Frontal cortex (tissue), 4 donors: ENCODE results near the gene ARIH2. TPM values are rescaled to one million over a fixed set of nuclear protein-coding genes. Genes with fewer than 3 reads are reported as not detected.

Experiments
- DNase-seq, 2 donors: peaks; one replicate each; pipeline ENCODE4 v3.0.0; 2012; ENCODE audit warnings: low spot score in 2 of 2
- FAIRE-seq: peaks from 2 replicates; lab custom pipeline; 2012; peaks lifted over from hg19 to GRCh38; lab: Jason Lieb, UNC
- total RNA-seq: library from RNA; depleted of rRNA; stranded (reverse); fragments of >200 nt; gene quantifications from one replicate; pipeline ENCODE4 v1.2.3, GENCODE V29; 2014
- donor health status: control.
- donor health status: control.
- donor health status: control.

ARIH2 gene
- total RNA-seq, 1 donor from 2014 or later = 59.1 TPM

- FAIRE-seq (no peak), DNase-seq (no peak)
Measured at GRCh38 chr3:48966367-48966766, 47.7 kb downstream of the ARIH2 start.

GRCh38 chr3:48966876-48967361 is 48.3 kb downstream of the ARIH2 start:
- no peak for DNase-seq
- FAIRE-seq = no peak

- FAIRE-seq (no peak), DNase-seq (no peak)
Measured at GRCh38 chr3:48970586-48970985, 51.9 kb downstream of the ARIH2 start.

GRCh38 chr3:48974076-48974864 is 55.6 kb downstream of the ARIH2 start:
- no peak for FAIRE-seq
- DNase-seq = no peak

GRCh38 chr3:48979451-48979850 is 60.8 kb downstream of the ARIH2 start:
- no peak for FAIRE-seq
- DNase-seq = no peak

GRCh38 chr3:48980295-48980694 is 61.7 kb downstream of the ARIH2 start:
- DNase-seq (no peak), FAIRE-seq (no peak)

GRCh38 chr3:48982016-48982415 is 63.4 kb downstream of the ARIH2 start:
- no peak for DNase-seq
- no peak for FAIRE-seq

GRCh38 chr3:48982686-48983085 is 64.0 kb downstream of the ARIH2 start:
- FAIRE-seq (no peak), DNase-seq (no peak)

- no peak for DNase-seq
- no peak for FAIRE-seq
Measured at GRCh38 chr3:48983096-48983495, 64.5 kb downstream of the ARIH2 start.

- DNase-seq = no peak
- FAIRE-seq = no peak
Measured at GRCh38 chr3:48984663-48985062, 66.0 kb downstream of the ARIH2 start.

- no peak for FAIRE-seq
- no peak for DNase-seq
Measured at GRCh38 chr3:48985831-48986376, 67.3 kb downstream of the ARIH2 start.

GRCh38 chr3:48989126-48989795 is 70.6 kb downstream of the ARIH2 start:
- FAIRE-seq = no peak
- DNase-seq = no peak

- no peak for FAIRE-seq
- peak; percentile 83 to 86 for DNase-seq
Measured at GRCh38 chr3:48989796-48990635, 71.4 kb downstream of the ARIH2 start, which contains the start of gene P4HTM. Gene P4HTM (plus strand): TSS chr3:48990241. CDS start chr3:48990257, 16 bp downstream.

GRCh38 chr3:48990636-48991469 is 72.2 kb downstream of the ARIH2 start:
- no peak for FAIRE-seq
- DNase-seq = peak; percentile 32 to 41

GRCh38 chr3:48991851-48992545 is 73.4 kb downstream of the ARIH2 start:
- FAIRE-seq = no peak

GRCh38 chr3:48993834-48994233 is 75.2 kb downstream of the ARIH2 start:
- DNase-seq = no peak
- no peak for FAIRE-seq

More at GRCh38 chr3:48991851-48992545, 73.4 kb downstream of the ARIH2 start:
- DNase-seq = peak; percentile 4 to 7

GRCh38 chr3:48996640-48997039 is 78.0 kb downstream of the ARIH2 start:
- FAIRE-seq = no peak
- DNase-seq = no peak

- DNase-seq = peak in 1 of 2 donors; percentile 16
- no peak for FAIRE-seq
Measured at GRCh38 chr3:48997102-48997635, 78.5 kb downstream of the ARIH2 start.
